BJ (cell line): ENCODE data around the gene C6orf141. TPM values are rescaled to one million over a fixed set of nuclear protein-coding genes. Genes with fewer than 3 reads are reported as not detected.

Source experiments
- CTCF ChIA-PET: fragments of 350-600 bp; formaldehyde crosslinking; extraction: SDS; loops from one replicate; lab custom pipeline; 2021; ENCODE audit warnings: antibody characterized with exemption, inconsistent platforms; lab: Yijun Ruan, JAX
- POLR2A ChIA-PET: fragments of 300-600 bp; sonication (Branson Sonifier 250); formaldehyde crosslinking; extraction: SDS; loops from one replicate; lab custom pipeline; 2021; ENCODE audit warnings: antibody characterized with exemption; lab: Charles Lee
- DNase-seq: peaks from one replicate; pipeline ENCODE4 v3.0.0-alpha.2; 2011; ENCODE audit warnings: low read depth
- H3K27me3 ChIP-seq: 2 replicates; pipeline ENCODE4 v1.6.0; 2011; ENCODE audit warnings: low read length; ENCODE audit not compliant: control insufficient read depth, insufficient read depth
- H3K36me3 ChIP-seq: 2 replicates; pipeline ENCODE4 v1.5.1; 2011; ENCODE audit warnings: low read length; ENCODE audit not compliant: control insufficient read depth, insufficient read depth
- H3K4me3 ChIP-seq: 2 replicates; pipeline ENCODE4 v1.5.1; 2011; ENCODE audit warnings: low read depth, mild to moderate bottlenecking, control low read depth, low read length
- polyA plus RNA-seq: library from polyadenylated mRNA; depleted of rRNA; stranded (reverse); fragments of >200 nt; gene quantifications from 2 replicates; pipeline ENCODE4 v1.2.3, GENCODE V29; 2011
- TF ChIP-seq, protein P1 (sequence below): IDR thresholded peaks from 2 replicates; pipeline ENCODE4 v1.5.1; 2011; ENCODE audit warnings: low read depth, mild to moderate bottlenecking, control low read depth, inconsistent platforms, low read length, moderate library complexity; ENCODE audit not compliant: insufficient read depth

Gene C6orf141
- polyA plus RNA-seq, 1 experiment = 0.22 TPM

DNA sequence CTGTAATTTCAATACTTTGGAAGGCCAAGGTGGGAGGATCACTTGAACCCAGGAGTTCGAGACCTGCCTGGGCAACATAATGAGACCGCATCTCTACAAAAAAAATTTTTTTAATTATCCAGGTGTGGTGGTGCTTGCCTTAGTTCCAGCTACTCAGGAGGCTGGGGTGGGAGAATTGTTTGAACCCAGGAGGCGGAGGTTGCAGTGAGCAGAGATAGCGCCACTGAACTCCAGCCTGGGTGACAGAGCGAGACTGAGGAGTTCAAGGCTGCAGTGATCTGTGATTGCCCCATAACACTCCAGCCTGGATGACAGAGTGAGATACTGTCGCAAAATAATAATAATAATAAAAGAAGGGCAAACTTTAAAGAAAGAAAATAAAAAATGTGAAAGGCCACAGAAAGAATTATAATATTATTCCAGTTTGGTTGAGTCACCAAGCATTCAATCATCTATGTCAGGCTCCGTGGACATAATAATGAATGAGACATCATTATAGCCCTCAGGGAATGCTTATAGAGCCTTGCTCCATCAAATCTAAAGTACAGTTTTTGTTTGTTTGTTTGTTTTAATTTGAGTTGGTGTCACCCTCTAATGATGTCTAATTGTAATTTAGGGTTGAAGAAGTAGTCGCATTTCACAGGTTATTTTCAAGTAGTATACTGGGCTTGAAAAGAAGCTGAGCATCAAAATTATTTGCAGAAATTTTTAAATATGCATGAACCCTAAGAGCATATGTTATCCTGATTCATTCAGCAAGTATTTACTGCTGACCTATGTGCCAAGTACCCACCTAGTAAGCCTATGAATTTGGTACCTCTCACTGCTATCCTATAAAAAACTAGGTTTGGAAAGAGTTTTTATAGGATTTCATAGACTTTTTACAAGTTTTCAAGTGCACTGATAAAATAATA, 35.6 kb upstream of the C6orf141 start:
- no peaks in the 10 kb centered on the region for H3K27me3 ChIP-seq
- TF ChIP-seq, protein P1, sequence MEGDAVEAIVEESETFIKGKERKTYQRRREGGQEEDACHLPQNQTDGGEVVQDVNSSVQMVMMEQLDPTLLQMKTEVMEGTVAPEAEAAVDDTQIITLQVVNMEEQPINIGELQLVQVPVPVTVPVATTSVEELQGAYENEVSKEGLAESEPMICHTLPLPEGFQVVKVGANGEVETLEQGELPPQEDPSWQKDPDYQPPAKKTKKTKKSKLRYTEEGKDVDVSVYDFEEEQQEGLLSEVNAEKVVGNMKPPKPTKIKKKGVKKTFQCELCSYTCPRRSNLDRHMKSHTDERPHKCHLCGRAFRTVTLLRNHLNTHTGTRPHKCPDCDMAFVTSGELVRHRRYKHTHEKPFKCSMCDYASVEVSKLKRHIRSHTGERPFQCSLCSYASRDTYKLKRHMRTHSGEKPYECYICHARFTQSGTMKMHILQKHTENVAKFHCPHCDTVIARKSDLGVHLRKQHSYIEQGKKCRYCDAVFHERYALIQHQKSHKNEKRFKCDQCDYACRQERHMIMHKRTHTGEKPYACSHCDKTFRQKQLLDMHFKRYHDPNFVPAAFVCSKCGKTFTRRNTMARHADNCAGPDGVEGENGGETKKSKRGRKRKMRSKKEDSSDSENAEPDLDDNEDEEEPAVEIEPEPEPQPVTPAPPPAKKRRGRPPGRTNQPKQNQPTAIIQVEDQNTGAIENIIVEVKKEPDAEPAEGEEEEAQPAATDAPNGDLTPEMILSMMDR = no peak
- H3K4me3 ChIP-seq = no peak overlapping the region
- CTCF ChIA-PET = interaction anchor here (1.9 kb wide), 1 partner anchor 92 kb away, joined by 5 read pairs; no protein-coding TSS in a partner anchor
- DNase-seq = no peak
- POLR2A ChIA-PET = no interaction called here
- no peaks in the 10 kb centered on the region for H3K36me3 ChIP-seq

DNA sequence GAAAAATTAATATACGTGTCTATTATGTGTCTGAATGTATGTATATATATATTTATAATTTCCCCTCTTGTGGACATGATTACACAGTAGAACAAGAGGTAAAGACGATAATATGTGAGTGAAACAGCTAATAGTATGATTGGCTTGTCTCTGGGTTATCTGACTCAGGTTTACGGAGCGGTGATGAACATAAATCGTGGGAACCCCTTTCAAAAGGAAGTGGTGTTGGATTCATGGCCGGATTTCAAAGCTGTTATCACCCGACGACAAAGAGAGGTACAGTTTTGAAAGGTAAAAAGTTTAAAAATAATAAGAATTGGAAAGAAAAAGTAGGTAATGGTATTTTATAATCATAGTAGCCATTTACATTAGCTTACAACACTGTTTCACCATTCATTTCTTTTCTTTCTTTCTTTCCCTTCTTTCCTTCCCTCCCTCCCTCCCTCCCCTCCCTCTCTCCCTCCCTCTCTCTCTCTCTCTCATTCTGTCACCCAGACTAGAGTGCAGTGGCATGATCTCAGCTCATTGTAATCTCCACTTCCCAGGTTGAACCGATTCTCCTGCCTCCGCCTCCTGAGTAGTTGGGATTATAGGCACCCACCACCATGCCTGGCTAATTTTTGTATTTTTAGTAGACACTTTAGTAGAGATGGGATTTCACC, 34.9 kb upstream of the C6orf141 start:
- TF ChIP-seq, protein P1 = no peak

DNA sequence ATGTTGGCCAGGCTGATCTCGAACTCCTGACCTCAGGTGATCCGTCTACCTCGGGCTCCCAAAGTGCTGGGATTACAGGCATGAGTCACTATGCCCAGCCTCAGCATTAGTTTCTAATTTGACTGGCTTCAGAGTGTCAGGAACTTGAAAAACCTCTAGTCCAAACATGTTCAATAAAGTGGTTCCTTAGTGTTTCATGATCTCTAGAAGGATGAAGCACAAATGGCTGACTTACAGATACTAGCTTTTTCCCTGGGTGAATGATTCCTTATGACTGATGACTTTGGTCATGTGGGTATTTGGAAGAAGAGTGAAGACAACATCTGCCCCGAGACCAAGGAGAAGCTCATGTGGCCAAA, 34.3 kb upstream of the C6orf141 start:
- no peak for DNase-seq
- TF ChIP-seq, protein P1 = no peak
- ChIA-PET CTCF (interaction anchor here (0.7 kb wide), 1 partner anchor 16 kb away, joined by 5 read pairs; no protein-coding TSS in a partner anchor), POLR2A (no interaction called here)
- H3K27me3 ChIP-seq = no peaks in the 10 kb centered on the region
- H3K4me3 ChIP-seq = no peak overlapping the region
- H3K36me3 ChIP-seq = no peaks in the 10 kb centered on the region

More for the DNA sequence above, 34.9 kb upstream of the C6orf141 start:
- CTCF ChIA-PET = interaction anchor here (1.9 kb wide), 1 partner anchor 91 kb away, joined by 5 read pairs; no protein-coding TSS in a partner anchor
- DNase-seq = no peak
- POLR2A ChIA-PET = no interaction called here
- Histone ChIP-seq H3K27me3 (no peaks in the 10 kb centered on the region), H3K36me3 (no peaks in the 10 kb centered on the region), H3K4me3 (no peak overlapping the region)

GRCh38 chr6:49517919-49518318, 32.5 kb upstream of the C6orf141 start:
- ChIA-PET POLR2A (no interaction called here), CTCF (interaction anchor here (0.8 to 1.4 kb wide), 3 partner anchors 14 to 89 kb away, joined by 3 to 6 read pairs (median 4); no protein-coding TSS in a partner anchor)
- DNase-seq = no peak
- no peaks in the 10 kb centered on the region for H3K27me3 ChIP-seq
- H3K4me3 ChIP-seq = no peak overlapping the region
- H3K36me3 ChIP-seq = no peaks in the 10 kb centered on the region
- TF ChIP-seq, protein P1 = no peak

- H3K27me3 ChIP-seq = no peaks in the 10 kb centered on the region
- no peak for DNase-seq
- ChIA-PET POLR2A (no interaction called here), CTCF (interaction anchor here (0.9 kb wide), 1 partner anchor 13 kb away, joined by 3 read pairs; no protein-coding TSS in a partner anchor)
- no peaks in the 10 kb centered on the region for H3K36me3 ChIP-seq
- no peak overlapping the region for H3K4me3 ChIP-seq
- TF ChIP-seq, protein P1 = no peak
These were observed 30.8 kb upstream of the C6orf141 start for GRCh38 chr6:49519660-49520059.
